HepG2 (cell line): Measurements from ENCODE around the gene KLHL3. TPM values are rescaled to one million over a fixed set of nuclear protein-coding genes. Genes with fewer than 3 reads are reported as not detected.

Source experiments
- ATAC-seq: fragments of 200-7000 bp; cut with Tn5 transposase; 3 replicates; pipeline ENCODE4 v1.9.1; 2020; ENCODE audit warnings: mild to moderate bottlenecking, moderate library complexity
- BruUV-seq: library from RNA; stranded (reverse); fragments of 400-500 nt; replicated peaks from 2 replicates; lab custom pipeline; 2021; lab: Mats Ljungman, UMichigan
- CTCF ChIA-PET: fragments of 300-600 bp; formaldehyde crosslinking; extraction: SDS; loops from one replicate; lab custom pipeline; 2021; ENCODE audit warnings: low total read pairs, inconsistent platforms, low intra/inter-chr PET ratio; lab: Yijun Ruan, JAX
- POLR2A ChIA-PET: fragments of 350-600 bp; sonication (Branson Sonifier 250); formaldehyde crosslinking; loops from one replicate; lab custom pipeline; 2020; ENCODE audit warnings: antibody characterized with exemption, inconsistent platforms; lab: Yijun Ruan, JAX
- DNase-seq: peaks from one replicate; pipeline ENCODE4 v3.0.0-alpha.2; 2015; ENCODE audit warnings: low spot score
- FAIRE-seq: peaks from 3 replicates; lab custom pipeline; 2011; peaks lifted over from hg19 to GRCh38; lab: Jason Lieb, UNC
- H2AFZ ChIP-seq: one replicate; pipeline ENCODE4 v1.6.1; 2011; ENCODE audit warnings: low read length, inconsistent platforms
- H3K27ac ChIP-seq: fragments of 300-600 bp; 3 replicates; pipeline ENCODE4 v1.8.0; 2011; ENCODE audit warnings: mixed run types, mild to moderate bottlenecking, mixed read lengths, low read length, inconsistent platforms; ENCODE audit not compliant: insufficient read depth; ENCODE audit errors: extremely low read length
- H3K27me3 ChIP-seq, 2 experiments: fragments of 200-600 bp in 1 of 2; 2 replicates in 1 of 2; 3 replicates in 1 of 2; pipeline versions ENCODE4 v1.6.0 to v1.8.0; 2011; ENCODE audit warnings: low read length in 2 of 2, mild to moderate bottlenecking in 2 of 2, moderate library complexity in 2 of 2, inconsistent platforms in 1 of 2; ENCODE audit not compliant: insufficient read depth in 2 of 2, control insufficient read depth in 1 of 2
- H3K36me3 ChIP-seq, 2 experiments: fragments of 200-600 bp in 1 of 2; replicated peaks in 1 of 2; 2 replicates in 1 of 2; 3 replicates in 1 of 2; pipeline versions ENCODE4 v1.5.1 to v1.8.0; 2011; ENCODE audit warnings: low read length in 2 of 2, inconsistent platforms in 1 of 2; ENCODE audit not compliant: insufficient read depth in 2 of 2, control insufficient read depth in 1 of 2
- H3K4me1 ChIP-seq: 2 replicates; pipeline ENCODE4 v1.5.1; 2012; ENCODE audit warnings: low read length, inconsistent platforms; ENCODE audit not compliant: insufficient read depth
- H3K4me2 ChIP-seq: 2 replicates; pipeline ENCODE4 v1.6.0; 2011; ENCODE audit warnings: low read depth, low read length, inconsistent platforms
- H3K4me3 ChIP-seq, 3 experiments: fragments of 200-600 bp in 1 of 3; sonication (generic), shearing (Covaris generic) in 1 of 3; replicated peaks in 1 of 3; 2 replicates each; pipeline ENCODE4 v1.5.1; 2011 to 2016; ENCODE audit warnings: low read length in 3 of 3, inconsistent platforms in 2 of 3, low read depth in 2 of 3, mild to moderate bottlenecking in 2 of 3, control low read depth in 1 of 3, mixed read lengths in 1 of 3; ENCODE audit not compliant: insufficient read depth in 1 of 3
- H3K79me2 ChIP-seq: one replicate; pipeline ENCODE4 v1.6.1; 2011; ENCODE audit warnings: low read length, inconsistent platforms; ENCODE audit not compliant: insufficient read depth
- H3K9ac ChIP-seq: 2 replicates; pipeline ENCODE4 v1.6.0; 2011; ENCODE audit warnings: mild to moderate bottlenecking, low read depth, low read length, inconsistent platforms; ENCODE audit not compliant: insufficient read depth
- H3K9me3 ChIP-seq: 2 replicates; pipeline ENCODE4 v1.5.1; 2012; ENCODE audit warnings: mild to moderate bottlenecking, low read length
- H4K20me1 ChIP-seq: 2 replicates; pipeline ENCODE4 v1.6.0; 2011; ENCODE audit warnings: inconsistent platforms, mild to moderate bottlenecking, low read length, moderate library complexity; ENCODE audit not compliant: insufficient read depth
- CBX2 ChIP-seq, 2 experiments: fragments of 200-600 bp in 1 of 2; sonication (generic); formaldehyde crosslinking in 1 of 2; IDR thresholded peaks; 2 replicates each; pipeline versions ENCODE4 v1.7.0 to v1.8.1; 2018 to 2022; ENCODE audit warnings: low read depth in 2 of 2, low read length in 1 of 2, mild to moderate bottlenecking in 1 of 2, missing genetic modification reagents in 1 of 2
- FOXO1 ChIP-seq: sonication (generic); formaldehyde crosslinking; IDR thresholded peaks from 2 replicates; pipeline ENCODE4 v1.4.0; 2020; ENCODE audit warnings: missing genetic modification reagents
- ISX ChIP-seq: sonication (generic); formaldehyde crosslinking; conservative IDR thresholded peaks from 2 replicates; pipeline ENCODE4 v1.5.0; 2020; ENCODE audit warnings: missing genetic modification reagents
- MAZ ChIP-seq, 2 experiments: sonication (generic) in 1 of 2; formaldehyde crosslinking in 1 of 2; IDR thresholded peaks; 2 replicates each; pipeline versions ENCODE4 v1.5.0 to v1.6.1; 2012 to 2020; ENCODE audit warnings: low read depth in 2 of 2, mild to moderate bottlenecking in 2 of 2, borderline replicate concordance in 1 of 2, improper control_type of control experiment in 1 of 2, low read length in 1 of 2, missing genetic modification reagents in 1 of 2, moderate library complexity in 1 of 2
- NKX3-1 ChIP-seq: sonication (generic); formaldehyde crosslinking; IDR thresholded peaks from 2 replicates; pipeline ENCODE4 v1.5.0; 2020; ENCODE audit warnings: missing genetic modification reagents
- REL ChIP-seq: sonication (generic); formaldehyde crosslinking; conservative IDR thresholded peaks from 2 replicates; pipeline ENCODE4 v1.8.0; 2022; ENCODE audit warnings: mild to moderate bottlenecking, missing genetic modification reagents, moderate library complexity
- SCMH1 ChIP-seq: sonication (generic); formaldehyde crosslinking; IDR thresholded peaks from 2 replicates; pipeline ENCODE4 v1.9.0; 2021; ENCODE audit warnings: missing genetic modification reagents, mild to moderate bottlenecking, borderline replicate concordance
- SNAPC5 ChIP-seq: sonication (generic); formaldehyde crosslinking; IDR thresholded peaks from 2 replicates; pipeline ENCODE4 v1.8.1; 2023; ENCODE audit warnings: mild to moderate bottlenecking, missing genetic modification reagents, borderline replicate concordance
- ZFP82 ChIP-seq: sonication (generic); formaldehyde crosslinking; IDR thresholded peaks from 2 replicates; pipeline ENCODE4 v1.5.1; 2020; ENCODE audit warnings: mild to moderate bottlenecking, missing genetic modification reagents, borderline replicate concordance
- whole genome bisulfite sequencing: methylation state at CpG from one replicate; pipeline ENCODE4 v1.1.6; 2017; ENCODE audit warnings: low lambda C conversion rate; 5-methylcytosine and 5-hydroxymethylcytosine counted together
- in situ Hi-C: cut with HindIII; loops from 2 replicates; pipeline ENCODE4 v1.10.0; 2017; ENCODE audit warnings: low pct_unique_long_range_greater_than_20kb; ENCODE audit not compliant: extremely low pct_ligation_motif_present
- intact Hi-C: fragments of 100-400 bp; cut with micrococcal nuclease; formaldehyde crosslinking; loops from one replicate; pipeline ENCODE4 v1.10.0; 2022; ENCODE audit not compliant: unreplicated experiment
- polyA plus RNA-seq, 8 experiments: library from polyadenylated mRNA; depleted of rRNA in 3 of 8; stranded (reverse) in 7 of 8; unstranded in 1 of 8; fragments of >200 nt; fragmentation: Illumina TruSeq in 4 of 8; extraction: Trizol in 4 of 8; gene quantifications; 2 replicates each; pipeline versions ENCODE4 v1.2.1 to v1.2.3, GENCODE V29; 2011 to 2016; ENCODE audit warnings: low read depth in 4 of 8, missing spikeins in 1 of 8, mixed read lengths in 1 of 8; ENCODE audit not compliant: insufficient read depth in 1 of 8
- total RNA-seq, 5 experiments: library from RNA; depleted of rRNA; stranded (reverse); fragments of >200 nt; fragmentation: Illumina TruSeq; extraction: Trizol; gene quantifications; 2 replicates each; pipeline ENCODE4 v1.2.3, GENCODE V29; 2016; ENCODE audit warnings: low read depth in 1 of 5
- TF ChIP-seq, protein P1 (sequence below): sonication (generic); formaldehyde crosslinking; IDR thresholded peaks from 2 replicates; pipeline ENCODE4 v1.9.0; 2021; ENCODE audit warnings: missing genetic modification reagents, mild to moderate bottlenecking, borderline replicate concordance

KLHL3 gene
- total and polyA plus RNA-seq, 2 of the 13 experiments (the other 11 are each of a cell fraction or from before 2014, with no cell fraction given) = 0.02 to 0.08 TPM

DNA sequence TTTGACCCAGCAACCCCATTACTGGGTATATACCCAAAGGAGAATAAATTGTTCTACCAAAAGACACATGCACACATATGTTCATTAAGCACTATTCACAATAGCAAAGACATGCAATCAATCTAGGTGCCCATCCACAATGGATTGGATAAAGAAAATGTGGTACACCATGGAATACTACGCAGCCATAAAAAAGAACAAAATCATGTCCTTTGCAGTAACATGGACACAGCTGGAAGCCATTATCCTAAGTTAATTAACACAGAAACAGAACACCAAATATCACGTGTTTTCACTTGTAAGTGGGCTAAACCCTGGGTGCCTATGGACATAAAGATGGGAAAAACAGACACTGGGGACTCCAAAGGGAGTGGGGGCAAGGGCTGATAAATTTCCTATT lies 46.6 kb downstream of the KLHL3 start:
- intact Hi-C loops = no loop called here
- POLR2A ChIA-PET = no interaction called here
- CTCF ChIA-PET = no interaction called here

GRCh38 chr5:137688210-137688840 lies 47.6 kb downstream of the KLHL3 start:
- WGBS = 38% methylated on average over 3 of the region's 5 CpGs
- Histone ChIP-seq H2AFZ (no peak overlapping the region), H3K4me1 (0 out of 2 replicates have a peak, but pooled peaks cover 4% of the 10 kb centered on the region), H3K79me2 (no peaks in the 10 kb centered on the region), H3K36me3 (no peaks in the 10 kb centered on the region), H3K9ac (no peak overlapping the region), H3K4me2 (no peak overlapping the region), H4K20me1 (no peaks in the 10 kb centered on the region), H3K27ac (no peak overlapping the region), H3K9me3 (no peaks in the 10 kb centered on the region), H3K4me3 (no peak overlapping the region), H3K27me3 (no peaks in the 10 kb centered on the region; a peak in 1 of 5 replicates)
- ATAC-seq = no peak
- no TSS peak for BruUV-seq
- DNase-seq = no peak
- in situ Hi-C loops = no loop called here
- no peak for TF ChIP-seq SNAPC5 (CRISPR knock-in tag)
- no peak for TF ChIP-seq NKX3-1 (CRISPR knock-in tag)
- no peak for TF ChIP-seq ISX
- TF ChIP-seq REL (CRISPR knock-in tag) = no peak
- TF ChIP-seq CBX2 (IDR thresholded peaks at IDR 0.05; ENCODE audit: low read depth, low read length) = no peak
- TF ChIP-seq CBX2 (CRISPR knock-in tag; IDR thresholded peaks at IDR 0.05; ENCODE audit: low read depth) = no peak
- TF ChIP-seq FOXO1 (CRISPR knock-in tag) = no peak
- ChIA-PET POLR2A (no interaction called here), CTCF (no interaction called here)
- intact Hi-C loops = no loop called here
- no peak for FAIRE-seq

More for the DNA sequence above, 46.6 kb downstream of the KLHL3 start:
- Histone ChIP-seq H3K27me3 (no peaks in the 10 kb centered on the region; a peak in 1 of 5 replicates), H3K36me3 (no peaks in the 10 kb centered on the region), H3K9me3 (no peaks in the 10 kb centered on the region), H4K20me1 (no peaks in the 10 kb centered on the region), H3K4me1 (0 out of 2 replicates have a peak, but pooled peaks cover 7% of the 10 kb centered on the region), H3K79me2 (no peaks in the 10 kb centered on the region), H2AFZ (no peak overlapping the region), H3K27ac (no peak overlapping the region), H3K4me2 (no peak overlapping the region), H3K4me3 (no peak overlapping the region), H3K9ac (no peak overlapping the region)
- in situ Hi-C loops = no loop called here
- BruUV-seq = no TSS peak
- TF ChIP-seq MAZ (IDR thresholded peaks at IDR 0.05; ENCODE audit: borderline replicate concordance, low read depth, low read length) (no peak), MAZ (CRISPR knock-in tag; IDR thresholded peaks at IDR 0.05; ENCODE audit: low read depth) (no peak), ZFP82 (CRISPR knock-in tag) (no peak), SCMH1 (CRISPR knock-in tag) (no peak)
- TF ChIP-seq, protein P1, sequence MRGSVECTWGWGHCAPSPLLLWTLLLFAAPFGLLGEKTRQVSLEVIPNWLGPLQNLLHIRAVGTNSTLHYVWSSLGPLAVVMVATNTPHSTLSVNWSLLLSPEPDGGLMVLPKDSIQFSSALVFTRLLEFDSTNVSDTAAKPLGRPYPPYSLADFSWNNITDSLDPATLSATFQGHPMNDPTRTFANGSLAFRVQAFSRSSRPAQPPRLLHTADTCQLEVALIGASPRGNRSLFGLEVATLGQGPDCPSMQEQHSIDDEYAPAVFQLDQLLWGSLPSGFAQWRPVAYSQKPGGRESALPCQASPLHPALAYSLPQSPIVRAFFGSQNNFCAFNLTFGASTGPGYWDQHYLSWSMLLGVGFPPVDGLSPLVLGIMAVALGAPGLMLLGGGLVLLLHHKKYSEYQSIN = no peak
- WGBS = 47% methylated on average over 2 of the region's 2 CpGs
- FAIRE-seq = no peak
- no peak for ATAC-seq
- DNase-seq = no peak
